ENCODE measurements around the gene SOBP.

SOBP gene

GRCh38 chr6:107613651-107614379 is 123.9 kb downstream of the SOBP start:
- H3K27me3 ChIP-seq (ENCODE audit: insufficient read depth, poor library complexity, severe bottlenecking) = no peaks in the 10 kb centered on the region

GRCh38 chr6:107614828-107615227 is 124.9 kb downstream of the SOBP start:
- Histone ChIP-seq H3K4me1 (ENCODE audit: insufficient read depth, poor library complexity, severe bottlenecking) (no peaks in the 10 kb centered on the region), H3K9me3 (ENCODE audit: severe bottlenecking) (no peaks in the 10 kb centered on the region), H3K36me3 (ENCODE audit: low read depth) (no peaks in the 10 kb centered on the region), H3K4me3 (ENCODE audit: severe bottlenecking) (no peak overlapping the region), H3K27ac (ENCODE audit: poor library complexity, severe bottlenecking) (no peak overlapping the region), H3K27me3 (ENCODE audit: insufficient read depth, poor library complexity, severe bottlenecking) (no peaks in the 10 kb centered on the region)
- ATAC-seq (ENCODE audit: low read depth) = no peak
- DNase-seq (ENCODE audit: low spot score) = no peak
- no peak for TF ChIP-seq CTCF (IDR thresholded peaks at IDR 0.05; ENCODE audit: poor library complexity, severe bottlenecking)

More at GRCh38 chr6:107613651-107614379, 123.9 kb downstream of the SOBP start:
- H3K27ac ChIP-seq (ENCODE audit: poor library complexity, severe bottlenecking) = no peak overlapping the region
- TF ChIP-seq CTCF (IDR thresholded peaks at IDR 0.05; ENCODE audit: poor library complexity, severe bottlenecking) = no peak
- no peaks in the 10 kb centered on the region for H3K36me3 ChIP-seq (ENCODE audit: low read depth)
- no peaks in the 10 kb centered on the region for H3K9me3 ChIP-seq (ENCODE audit: severe bottlenecking)
- H3K4me1 ChIP-seq (ENCODE audit: insufficient read depth, poor library complexity, severe bottlenecking) = no peaks in the 10 kb centered on the region
- no peak overlapping the region for H3K4me3 ChIP-seq (ENCODE audit: severe bottlenecking)
- DNase-seq (ENCODE audit: low spot score) = no peak
- ATAC-seq (ENCODE audit: low read depth) = no peak

- H3K4me1 ChIP-seq (ENCODE audit: insufficient read depth, poor library complexity, severe bottlenecking) = no peaks in the 10 kb centered on the region
- no peaks in the 10 kb centered on the region for H3K36me3 ChIP-seq (ENCODE audit: low read depth)
- no peaks in the 10 kb centered on the region for H3K27me3 ChIP-seq (ENCODE audit: insufficient read depth, poor library complexity, severe bottlenecking)
- no peak for DNase-seq (ENCODE audit: low spot score)
- H3K27ac ChIP-seq (ENCODE audit: poor library complexity, severe bottlenecking) = no peak overlapping the region
- TF ChIP-seq CTCF (IDR thresholded peaks at IDR 0.05; ENCODE audit: poor library complexity, severe bottlenecking) = no peak
- ATAC-seq (ENCODE audit: low read depth) = no peak
- H3K4me3 ChIP-seq (ENCODE audit: severe bottlenecking) = no peak overlapping the region
- H3K9me3 ChIP-seq (ENCODE audit: severe bottlenecking) = no peaks in the 10 kb centered on the region
These were observed 126.9 kb downstream of the SOBP start for GRCh38 chr6:107616775-107617174.

- ATAC-seq (ENCODE audit: low read depth) (no peak), DNase-seq (ENCODE audit: low spot score) (no peak)
- Histone ChIP-seq H3K4me3 (ENCODE audit: severe bottlenecking) (no peak overlapping the region), H3K36me3 (ENCODE audit: low read depth) (no peaks in the 10 kb centered on the region), H3K27me3 (ENCODE audit: insufficient read depth, poor library complexity, severe bottlenecking) (no peaks in the 10 kb centered on the region), H3K9me3 (ENCODE audit: severe bottlenecking) (no peaks in the 10 kb centered on the region), H3K27ac (ENCODE audit: poor library complexity, severe bottlenecking) (no peak overlapping the region), H3K4me1 (ENCODE audit: insufficient read depth, poor library complexity, severe bottlenecking) (no peaks in the 10 kb centered on the region)
- TF ChIP-seq CTCF (IDR thresholded peaks at IDR 0.05; ENCODE audit: poor library complexity, severe bottlenecking) = no peak
These were observed 127.5 kb downstream of the SOBP start for GRCh38 chr6:107617341-107617932.

GRCh38 chr6:107618672-107619071 is 128.8 kb downstream of the SOBP start:
- DNase-seq (ENCODE audit: low spot score) = no peak
- no peaks in the 10 kb centered on the region for H3K4me1 ChIP-seq (ENCODE audit: insufficient read depth, poor library complexity, severe bottlenecking)
- no peaks in the 10 kb centered on the region for H3K27me3 ChIP-seq (ENCODE audit: insufficient read depth, poor library complexity, severe bottlenecking)
- no peak overlapping the region for H3K4me3 ChIP-seq (ENCODE audit: severe bottlenecking)
- no peaks in the 10 kb centered on the region for H3K9me3 ChIP-seq (ENCODE audit: severe bottlenecking)
- H3K27ac ChIP-seq (ENCODE audit: poor library complexity, severe bottlenecking) = no peak overlapping the region
- H3K36me3 ChIP-seq (ENCODE audit: low read depth) = no peaks in the 10 kb centered on the region
- ATAC-seq (ENCODE audit: low read depth) = no peak
- no peak for TF ChIP-seq CTCF (IDR thresholded peaks at IDR 0.05; ENCODE audit: poor library complexity, severe bottlenecking)

All from RWPE2 (cell line).